Gastroesophageal sphincter (tissue), 3 donors: ENCODE data around the gene SMTNL2.

Experiments
- CTCF ChIP-seq, 4 experiments: fragments of 200-600 bp in 2 of 4; fragments of 450-650 bp in 2 of 4; sonication (generic) in 1 of 4; IDR thresholded peaks; one replicate each; pipeline ENCODE4 v1.5.1; 2017 to 2019; ENCODE audit warnings: antibody characterized with exemption in 4 of 4, mild to moderate bottlenecking in 2 of 4, moderate library complexity in 2 of 4
- EP300 ChIP-seq: sonication (generic); formaldehyde crosslinking; IDR thresholded peaks from one replicate; pipeline ENCODE4 v1.6.1; 2017; ENCODE audit warnings: antibody characterized with exemption, mild to moderate bottlenecking
- POLR2A ChIP-seq, 2 donors: fragments of 450-650 bp; IDR thresholded peaks; one replicate each; pipeline ENCODE4 v1.6.1; 2017; ENCODE audit warnings: antibody characterized with exemption in 2 of 2, mild to moderate bottlenecking in 2 of 2, moderate library complexity in 1 of 2
- POLR2AphosphoS5 ChIP-seq: sonication (generic); formaldehyde crosslinking; IDR thresholded peaks from one replicate; pipeline ENCODE4 v1.6.1; 2017; ENCODE audit warnings: antibody characterized with exemption

GRCh38 chr17:4550534-4551039 is 33.7 kb upstream of the SMTNL2 start:
- no peak for TF ChIP-seq CTCF (IDR thresholded peaks at IDR 0.05)
- no peak for TF ChIP-seq POLR2A (IDR thresholded peaks at IDR 0.05)
- no peak for TF ChIP-seq POLR2AphosphoS5
- TF ChIP-seq EP300, result no peak
